Karpas-422 (cell line): ENCODE results near the gene MACROD2. TPM values are rescaled to one million over a fixed set of nuclear protein-coding genes. Genes with fewer than 3 reads are reported as not detected.

ENCODE experiments used
- DNase-seq: peaks from one replicate; pipeline ENCODE4 v3.0.0-alpha.2; 2015
- H2AFZ ChIP-seq: fragments of 200-600 bp; sonication (generic); 2 replicates; pipeline ENCODE4 v1.6.1; 2014; ENCODE audit warnings: antibody characterized with exemption, low read length, mixed read lengths
- H3K27ac ChIP-seq: fragments of 200-600 bp; sonication (generic); 2 replicates; pipeline ENCODE4 v1.5.1; 2014; ENCODE audit warnings: mild to moderate bottlenecking, low read length, moderate library complexity
- H3K27me3 ChIP-seq: fragments of 200-600 bp; sonication (generic); 2 replicates; pipeline ENCODE4 v1.6.1; 2014; ENCODE audit warnings: low read length, mixed read lengths
- H3K36me3 ChIP-seq: fragments of 200-600 bp; sonication (generic); 2 replicates; pipeline ENCODE4 v1.6.1; 2014; ENCODE audit warnings: low read length, mixed read lengths; ENCODE audit not compliant: insufficient read depth
- H3K4me1 ChIP-seq: fragments of 200-600 bp; sonication (generic); 2 replicates; pipeline ENCODE4 v1.6.1; 2014; ENCODE audit warnings: mild to moderate bottlenecking, low read length, mixed read lengths
- H3K4me2 ChIP-seq: fragments of 200-600 bp; sonication (generic); 2 replicates; pipeline ENCODE4 v1.6.1; 2014; ENCODE audit warnings: low read length, low read depth, mild to moderate bottlenecking; ENCODE audit not compliant: poor library complexity, severe bottlenecking
- H3K4me3 ChIP-seq: fragments of 200-600 bp; sonication (generic); 2 replicates; pipeline ENCODE4 v1.5.1; 2014; ENCODE audit warnings: mild to moderate bottlenecking, antibody characterized with exemption, low read length, mixed read lengths
- H3K79me2 ChIP-seq: fragments of 200-600 bp; sonication (generic); 2 replicates; pipeline ENCODE4 v1.6.1; 2014; ENCODE audit warnings: mild to moderate bottlenecking, low read length, mixed read lengths
- H3K9ac ChIP-seq: fragments of 200-600 bp; sonication (generic); 2 replicates; pipeline ENCODE4 v1.6.0; 2014; ENCODE audit warnings: low read length
- H3K9me2 ChIP-seq: fragments of 200-600 bp; sonication (generic), shearing (Covaris generic); replicated peaks from 2 replicates; pipeline ENCODE4 v1.6.0; 2014; ENCODE audit warnings: mild to moderate bottlenecking, low read length, moderate library complexity; ENCODE audit not compliant: insufficient read depth
- H3K9me3 ChIP-seq: fragments of 300-700, 200-600 bp; sonication (generic); 2 replicates; pipeline ENCODE4 v1.6.1; 2014; ENCODE audit warnings: low read length, mixed read lengths
- H4K20me1 ChIP-seq: fragments of 200-600 bp; sonication (generic); 2 replicates; pipeline ENCODE4 v1.6.1; 2014; ENCODE audit warnings: mild to moderate bottlenecking, antibody characterized with exemption, low read length, low read depth; ENCODE audit not compliant: insufficient read depth
- total RNA-seq: library from RNA; depleted of rRNA; stranded (reverse); fragments of >200 nt; shearing (Covaris generic); gene quantifications from 2 replicates; pipeline ENCODE4 v1.2.3, GENCODE V29; 2014; ENCODE audit warnings: low replicate concordance

MACROD2 gene
- total RNA-seq, 1 experiment from 2014 or later, result 0.15 TPM

DNA sequence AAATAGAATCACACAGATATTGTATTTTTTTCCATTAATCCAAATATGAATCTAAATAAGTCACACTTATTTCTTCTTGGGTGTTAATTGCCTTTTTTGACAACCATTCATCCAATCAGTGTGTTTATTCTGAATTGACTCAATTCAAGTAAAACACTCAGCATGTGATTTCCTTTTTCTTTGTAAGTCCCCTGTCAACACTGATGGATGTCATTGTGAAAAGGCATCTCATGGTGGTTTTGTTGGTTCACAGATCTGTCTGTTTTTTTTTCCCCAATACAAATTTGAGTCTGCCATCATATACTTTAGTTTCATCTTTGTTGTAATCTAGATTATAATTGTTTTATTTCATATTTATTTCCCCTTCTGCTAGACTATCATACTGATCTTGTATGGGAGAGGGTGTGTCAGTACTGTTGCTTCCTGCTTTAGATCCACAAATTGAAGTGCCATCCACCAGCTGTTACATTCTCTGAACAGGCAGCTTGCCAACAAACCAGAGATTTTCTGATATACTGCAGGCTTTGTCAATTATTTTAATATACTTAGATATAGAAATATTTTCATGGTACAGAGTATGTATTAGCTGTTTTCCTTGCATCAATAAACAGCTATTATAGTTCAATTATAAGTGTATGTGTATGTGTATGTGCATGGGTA, 406.3 kb downstream of the MACROD2 start:
- DNase-seq, result no peak
- no peak overlapping the region for H3K4me3 ChIP-seq
- H3K27ac ChIP-seq, result no peak overlapping the region
- H3K27me3 ChIP-seq, result no peaks in the 10 kb centered on the region
- H3K36me3 ChIP-seq, result no peaks in the 10 kb centered on the region
- H3K4me1 ChIP-seq, result no peaks in the 10 kb centered on the region
- H3K9me3 ChIP-seq, result peaks cover 8% of the 10 kb centered on the region; the same call in 1 of the 2 replicates
- H4K20me1 ChIP-seq, result no peaks in the 10 kb centered on the region
- H3K79me2 ChIP-seq, result no peaks in the 10 kb centered on the region
- H2AFZ ChIP-seq, result no peak overlapping the region
- H3K4me2 ChIP-seq, result no peak overlapping the region
- no peak overlapping the region for H3K9ac ChIP-seq
- no peaks in the 10 kb centered on the region for H3K9me2 ChIP-seq

DNA sequence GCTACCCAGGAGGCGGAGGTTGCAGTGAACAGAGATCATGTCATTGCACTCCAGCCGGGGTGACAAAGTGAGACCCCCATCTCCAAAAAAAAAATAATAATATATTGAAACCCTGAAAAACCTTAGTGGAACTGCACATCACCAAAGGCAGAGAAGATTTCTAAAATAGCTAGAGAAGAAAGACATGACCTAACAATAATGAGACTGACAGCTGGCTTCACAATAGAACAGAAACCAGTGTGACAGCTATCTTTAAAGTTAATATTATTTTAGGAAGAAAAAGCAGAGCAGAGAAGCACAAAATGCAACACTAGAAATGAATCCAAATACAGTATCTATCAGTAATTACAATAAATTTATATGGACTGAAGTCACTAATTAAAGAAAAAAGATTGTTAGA, 409.2 kb downstream of the MACROD2 start:
- H3K9me3 ChIP-seq, result peaks cover 4% of the 10 kb centered on the region; the same call in 1 of the 2 replicates
- no peaks in the 10 kb centered on the region for H3K79me2 ChIP-seq
- DNase-seq, result no peak

DNA sequence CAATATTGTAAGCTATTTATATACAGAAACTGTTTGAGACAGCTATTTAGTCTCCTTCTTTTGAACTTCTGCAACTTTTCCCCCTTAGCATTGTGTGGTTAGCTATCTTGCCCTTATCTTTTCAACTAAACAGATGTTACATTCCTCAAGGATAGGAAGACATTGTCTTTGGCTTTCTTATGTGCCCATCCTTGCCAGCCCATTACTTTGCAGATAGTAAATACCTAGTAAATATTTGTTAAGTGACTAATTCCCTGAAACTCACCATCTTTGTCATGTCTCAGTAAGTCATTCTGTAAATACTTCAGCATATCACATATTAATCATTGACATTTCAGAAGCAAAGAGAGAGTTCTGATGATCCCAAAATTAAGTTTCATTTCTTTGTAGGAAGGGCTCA, 411.2 kb downstream of the MACROD2 start:
- H3K4me2 ChIP-seq, result no peak overlapping the region
- no peaks in the 10 kb centered on the region for H3K4me1 ChIP-seq
- H2AFZ ChIP-seq, result no peak overlapping the region
- no peaks in the 10 kb centered on the region for H3K36me3 ChIP-seq
- no peaks in the 10 kb centered on the region for H4K20me1 ChIP-seq
- peaks cover 4% of the 10 kb centered on the region; the same call in 1 of the 2 replicates for H3K9me3 ChIP-seq
- H3K27me3 ChIP-seq, result no peaks in the 10 kb centered on the region
- H3K4me3 ChIP-seq, result no peak overlapping the region
- DNase-seq, result no peak
- no peaks in the 10 kb centered on the region for H3K9me2 ChIP-seq
- no peak overlapping the region for H3K27ac ChIP-seq
- no peak overlapping the region for H3K9ac ChIP-seq
- H3K79me2 ChIP-seq, result no peaks in the 10 kb centered on the region

More for the DNA sequence above, 409.2 kb downstream of the MACROD2 start:
- Histone ChIP-seq H3K27ac (no peak overlapping the region), H3K9ac (no peak overlapping the region), H3K4me2 (no peak overlapping the region), H3K4me1 (no peaks in the 10 kb centered on the region), H3K9me2 (no peaks in the 10 kb centered on the region), H3K36me3 (no peaks in the 10 kb centered on the region), H4K20me1 (no peaks in the 10 kb centered on the region), H3K4me3 (no peak overlapping the region), H2AFZ (no peak overlapping the region), H3K27me3 (no peaks in the 10 kb centered on the region)

DNA sequence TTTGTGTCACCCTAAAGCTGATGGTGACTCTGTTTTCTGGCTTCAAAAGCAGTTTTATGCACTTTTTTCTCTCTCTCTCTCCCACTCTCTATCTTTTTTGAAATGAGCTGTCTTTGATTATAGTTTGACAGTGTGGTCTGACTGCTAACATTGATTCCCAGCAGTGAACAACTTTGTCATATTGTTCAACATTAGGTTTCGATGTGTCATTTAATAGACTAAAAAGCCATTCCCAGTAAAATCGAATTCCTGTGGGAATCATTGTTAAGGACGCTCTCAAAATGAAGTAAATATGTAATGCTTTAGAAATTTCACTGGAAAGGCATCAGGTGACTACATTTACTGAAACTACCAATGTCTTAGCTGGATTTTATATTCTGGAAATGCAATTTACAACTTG, 412.0 kb downstream of the MACROD2 start:
- DNase-seq, result no peak
- Histone ChIP-seq H3K36me3 (no peaks in the 10 kb centered on the region), H3K79me2 (no peaks in the 10 kb centered on the region)

DNA sequence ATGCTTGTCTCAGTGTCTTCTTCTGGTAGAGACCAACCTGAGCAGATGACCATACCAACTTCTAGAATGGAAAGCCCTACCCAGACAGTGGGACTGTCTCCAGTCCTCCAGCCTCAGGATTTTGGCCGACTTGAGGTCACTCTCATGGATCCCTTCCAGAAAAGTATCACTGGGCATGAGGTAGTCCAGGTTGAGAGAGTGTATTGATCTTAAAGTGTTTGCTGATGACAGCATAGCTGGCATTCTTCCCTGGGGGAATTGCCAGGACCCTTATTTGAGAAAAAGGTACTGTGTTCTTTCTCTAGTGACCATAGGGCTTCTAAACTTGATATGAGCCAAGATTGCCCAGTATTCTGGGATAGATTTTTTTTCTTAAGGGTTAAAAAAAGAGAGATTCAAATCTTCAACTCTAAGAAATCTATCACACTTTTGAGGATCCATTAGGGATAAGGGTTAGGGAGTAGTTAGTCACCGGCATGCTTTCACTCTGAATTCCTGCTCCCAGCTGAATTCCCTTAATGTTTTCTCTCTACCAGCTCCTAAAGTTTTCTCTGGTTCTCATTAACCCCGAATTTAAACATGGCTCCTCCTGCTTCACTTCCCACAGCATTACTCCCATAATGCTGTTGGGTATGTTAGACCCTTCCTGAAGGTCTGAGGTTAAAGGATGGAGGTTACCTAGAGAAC, 415.7 kb downstream of the MACROD2 start:
- H3K36me3 ChIP-seq, result no peaks in the 10 kb centered on the region
- H3K4me1 ChIP-seq, result no peaks in the 10 kb centered on the region
- H3K9ac ChIP-seq, result no peak overlapping the region
- H3K27me3 ChIP-seq, result no peaks in the 10 kb centered on the region
- no peak overlapping the region for H3K4me3 ChIP-seq
- H3K9me2 ChIP-seq, result no peaks in the 10 kb centered on the region
- H3K4me2 ChIP-seq, result no peak overlapping the region
- no peak for DNase-seq
- no peaks in the 10 kb centered on the region for H3K79me2 ChIP-seq
- H4K20me1 ChIP-seq, result no peaks in the 10 kb centered on the region
- no peak overlapping the region for H2AFZ ChIP-seq
- no peak overlapping the region for H3K27ac ChIP-seq
- H3K9me3 ChIP-seq, result no peaks in the 10 kb centered on the region; the same call in 1 of the 2 replicates

More for the DNA sequence above, 412.0 kb downstream of the MACROD2 start:
- Histone ChIP-seq H3K9me3 (peaks cover under 1% of the 10 kb centered on the region; the same call in 1 of the 2 replicates), H3K27me3 (no peaks in the 10 kb centered on the region), H2AFZ (no peak overlapping the region), H3K4me2 (no peak overlapping the region), H3K27ac (no peak overlapping the region), H3K4me1 (no peaks in the 10 kb centered on the region), H3K9me2 (no peaks in the 10 kb centered on the region), H4K20me1 (no peaks in the 10 kb centered on the region), H3K9ac (no peak overlapping the region), H3K4me3 (no peak overlapping the region)

DNA sequence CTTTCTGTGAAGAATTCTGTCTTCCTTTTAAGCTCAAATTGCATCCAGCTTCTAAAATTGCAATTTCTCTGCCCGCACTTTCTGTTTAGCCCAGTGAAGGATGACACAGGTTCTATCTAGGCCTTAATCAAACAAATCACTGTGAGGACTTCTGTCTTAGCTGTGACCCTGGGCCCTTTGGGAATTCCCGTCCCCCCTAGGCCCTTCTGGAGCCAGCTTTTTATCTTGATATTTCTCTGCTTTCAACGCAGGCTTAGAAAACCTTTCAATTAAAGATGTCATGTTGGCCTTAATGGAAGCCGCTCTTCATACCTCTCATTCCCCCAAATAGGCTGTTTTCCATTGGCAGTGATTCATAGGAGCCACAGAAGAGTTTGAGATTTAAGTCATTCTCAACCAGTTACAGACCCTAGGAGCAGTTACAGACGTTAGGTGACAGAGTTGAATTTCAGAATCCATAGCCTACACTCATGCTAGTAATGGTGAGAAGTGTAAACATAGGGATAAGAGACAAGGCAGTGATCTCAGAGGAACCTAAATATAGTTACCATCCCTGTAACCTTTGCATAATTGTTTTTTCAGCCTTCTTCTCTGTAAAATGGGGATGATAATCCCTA, 416.9 kb downstream of the MACROD2 start:
- no peaks in the 10 kb centered on the region for H3K36me3 ChIP-seq
- H3K9me3 ChIP-seq, result no peaks in the 10 kb centered on the region
- H2AFZ ChIP-seq, result no peak overlapping the region
- no peaks in the 10 kb centered on the region for H4K20me1 ChIP-seq
- H3K27me3 ChIP-seq, result no peaks in the 10 kb centered on the region
- no peak overlapping the region for H3K4me3 ChIP-seq
- H3K4me1 ChIP-seq, result no peaks in the 10 kb centered on the region
- no peak overlapping the region for H3K9ac ChIP-seq
- no peaks in the 10 kb centered on the region for H3K9me2 ChIP-seq
- H3K4me2 ChIP-seq, result no peak overlapping the region
- H3K79me2 ChIP-seq, result no peaks in the 10 kb centered on the region
- H3K27ac ChIP-seq, result no peak overlapping the region
- DNase-seq, result no peak

DNA sequence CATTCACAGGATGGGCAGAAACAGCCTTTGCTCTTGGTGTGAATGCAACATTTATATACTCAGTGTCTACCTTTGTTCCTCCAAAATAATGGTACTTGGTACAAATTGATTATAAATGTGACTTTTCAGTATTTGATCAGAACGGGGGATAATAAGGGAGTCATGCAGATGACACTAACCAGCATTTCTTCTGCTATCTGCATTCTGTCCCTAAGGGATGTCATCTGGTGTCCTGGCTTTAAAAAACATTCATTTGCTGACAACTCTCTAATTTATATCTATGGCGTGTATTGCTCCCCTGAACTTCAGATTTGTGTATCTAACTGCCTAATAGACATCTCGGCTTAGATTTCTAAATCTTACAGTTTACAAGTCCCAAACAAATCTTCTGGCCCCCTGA, 418.5 kb downstream of the MACROD2 start:
- Histone ChIP-seq H3K36me3 (no peaks in the 10 kb centered on the region), H3K9ac (no peak overlapping the region), H4K20me1 (no peaks in the 10 kb centered on the region), H3K4me3 (no peak overlapping the region), H3K4me1 (no peaks in the 10 kb centered on the region), H3K4me2 (no peak overlapping the region), H3K9me3 (no peaks in the 10 kb centered on the region), H3K27me3 (no peaks in the 10 kb centered on the region), H3K9me2 (no peaks in the 10 kb centered on the region), H3K79me2 (no peaks in the 10 kb centered on the region), H3K27ac (no peak overlapping the region), H2AFZ (no peak overlapping the region)
- no peak for DNase-seq

DNA sequence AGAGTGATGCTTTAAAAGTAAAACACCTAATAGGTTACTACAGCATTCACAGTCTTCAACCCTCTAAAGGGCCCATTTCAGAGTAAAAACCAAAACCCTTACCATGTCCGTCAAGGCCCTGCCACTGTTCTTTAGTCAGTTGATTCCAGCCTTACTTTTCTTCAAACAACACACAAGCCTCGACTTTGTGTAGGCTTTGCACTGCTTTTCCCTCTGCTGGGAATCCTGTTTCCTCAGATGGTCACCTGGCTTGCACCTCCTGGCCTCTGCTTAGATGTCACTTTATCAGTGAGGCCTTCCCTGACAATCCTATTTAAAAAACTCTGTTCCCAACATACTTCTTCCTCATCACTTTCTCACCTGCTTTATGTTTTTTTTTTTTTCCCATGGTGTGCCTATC, 419.2 kb downstream of the MACROD2 start:
- H4K20me1 ChIP-seq, result no peaks in the 10 kb centered on the region
- no peaks in the 10 kb centered on the region for H3K36me3 ChIP-seq
- no peak overlapping the region for H3K9ac ChIP-seq
- no peak overlapping the region for H3K4me2 ChIP-seq
- H3K9me2 ChIP-seq, result no peaks in the 10 kb centered on the region
- no peak for DNase-seq
- no peaks in the 10 kb centered on the region for H3K9me3 ChIP-seq
- no peaks in the 10 kb centered on the region for H3K4me1 ChIP-seq
- H2AFZ ChIP-seq, result no peak overlapping the region
- no peaks in the 10 kb centered on the region for H3K79me2 ChIP-seq
- no peaks in the 10 kb centered on the region for H3K27me3 ChIP-seq
- no peak overlapping the region for H3K4me3 ChIP-seq
- H3K27ac ChIP-seq, result no peak overlapping the region
